NCI-H748 treated with DMSO at 0.1 percent for 48 hours (cell line): ENCODE data around the gene KPNA5.
"Not testable (repeated sequence)": the region's sequence is repeated elsewhere in the genome, so short reads cannot be mapped to it uniquely, and the experiment has no call there.

Source experiments
- DNase-seq: peaks from one replicate; lab custom pipeline; 2025; lab: John Stamatoyannopoulos, UW

The KPNA5 gene

GRCh38 chr6:116680880-116681672 is at the start of gene KPNA5:
Gene KPNA5 (plus strand): TSS chr6:116681211. CDS start chr6:116681335, 124 bp downstream.
- DNase-seq: peak; percentile 82

GRCh38 chr6:116631379-116631990 is 49.5 kb upstream of the KPNA5 start:
- peak; percentile 57 for DNase-seq

DNA sequence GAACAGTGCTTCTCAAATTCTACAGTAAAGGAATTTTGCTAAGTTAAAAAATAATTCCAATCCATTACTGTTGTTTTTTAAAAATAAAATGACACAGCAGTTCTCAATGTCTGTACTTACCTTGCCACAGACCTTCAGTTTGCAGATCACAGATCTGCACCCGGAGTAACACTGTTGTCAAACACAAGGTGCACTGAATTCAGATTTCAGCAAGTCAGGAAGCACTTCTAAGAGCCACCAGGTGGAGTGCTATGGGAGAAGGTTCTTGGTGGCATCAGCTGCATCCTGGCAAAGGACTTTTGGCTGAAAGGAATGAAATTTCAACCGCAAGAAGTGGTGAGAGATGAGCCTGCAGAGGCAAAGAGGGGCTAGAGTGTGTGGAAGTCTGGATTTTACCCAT is 47.3 kb upstream of the KPNA5 start:
- DNase-seq: no peak

GRCh38 chr6:116648156-116648555 is 32.9 kb upstream of the KPNA5 start:
- no peak for DNase-seq

DNA sequence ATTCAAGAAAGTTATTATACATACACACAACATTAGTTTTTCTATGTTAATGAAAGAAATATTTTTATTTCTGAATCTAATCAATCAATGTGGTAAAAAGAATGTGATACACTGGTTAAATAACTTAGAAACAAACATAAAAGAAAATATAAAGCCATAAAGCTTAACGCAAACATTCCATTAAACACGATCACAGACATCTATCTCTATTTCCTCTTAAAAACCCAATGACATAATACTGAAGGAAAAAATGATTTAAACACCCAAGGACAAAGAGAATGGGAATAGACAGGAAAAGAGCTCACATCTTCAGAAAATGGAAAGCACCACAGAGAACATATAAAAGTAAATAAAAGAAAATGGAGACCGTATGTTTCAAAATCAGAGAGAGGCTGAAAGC is 31.9 kb upstream of the KPNA5 start:
- DNase-seq: no peak

DNA sequence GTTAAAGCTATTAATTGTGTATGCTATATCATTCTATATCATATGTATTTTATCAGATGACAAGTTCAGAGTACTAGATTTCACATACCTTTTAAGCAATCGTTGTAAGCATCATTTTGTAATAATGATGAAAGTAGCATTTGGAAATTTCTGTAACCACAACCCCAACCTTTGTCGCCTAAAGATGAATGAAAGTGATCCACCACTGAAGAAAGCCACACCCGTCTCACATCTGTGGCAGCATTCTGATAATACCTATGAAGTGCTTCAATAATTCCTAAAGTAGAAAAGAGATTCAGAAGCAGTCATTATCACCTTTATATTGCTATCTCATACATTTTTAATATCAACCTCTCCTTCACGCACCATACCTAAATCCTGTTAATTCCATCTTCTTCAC is 29.1 kb upstream of the KPNA5 start:
- DNase-seq: no peak

DNA sequence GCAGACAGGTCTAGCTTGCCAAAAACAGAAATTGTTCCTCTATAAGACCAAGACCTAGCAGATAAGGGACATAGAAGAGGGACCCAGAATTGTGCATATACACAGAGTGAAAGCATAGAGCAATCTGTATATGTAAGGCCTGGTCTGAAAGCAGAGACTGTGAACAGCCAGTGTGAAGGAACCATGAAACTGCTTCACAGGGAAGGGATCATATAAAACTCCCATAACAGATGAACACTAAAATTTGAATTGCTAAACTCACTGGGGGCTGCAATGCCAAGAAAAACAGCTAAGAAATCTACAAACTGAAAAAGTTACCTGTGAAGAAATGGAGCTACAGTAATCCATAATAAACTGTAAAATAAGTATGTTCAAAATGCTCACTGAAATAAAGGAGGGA is 19.4 kb upstream of the KPNA5 start:
- DNase-seq: no peak

GRCh38 chr6:116662202-116662601 is 18.8 kb upstream of the KPNA5 start:
- DNase-seq: no peak

DNA sequence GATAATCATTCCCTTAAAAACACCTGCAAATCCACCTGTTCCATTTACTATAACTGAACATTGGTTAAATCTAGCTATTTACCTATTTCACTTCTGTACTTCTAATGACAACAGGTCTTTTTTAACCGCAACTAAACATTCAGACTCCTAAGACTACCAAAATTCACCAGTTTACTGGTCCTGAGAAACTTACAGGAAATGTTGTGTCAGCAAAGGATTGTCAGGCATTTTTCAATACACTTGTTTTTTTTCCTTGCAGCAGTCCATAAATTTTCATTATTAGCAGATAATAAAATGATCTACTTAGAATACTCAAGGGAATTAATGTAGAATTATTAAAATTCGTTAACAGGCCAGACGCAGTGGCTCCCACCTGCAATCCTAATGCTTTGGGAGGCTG is 17.7 kb upstream of the KPNA5 start:
- DNase-seq: no peak

- DNase-seq: not testable (repeated sequence)
Measured at GRCh38 chr6:116664169-116664568, 16.8 kb upstream of the KPNA5 start.

DNA sequence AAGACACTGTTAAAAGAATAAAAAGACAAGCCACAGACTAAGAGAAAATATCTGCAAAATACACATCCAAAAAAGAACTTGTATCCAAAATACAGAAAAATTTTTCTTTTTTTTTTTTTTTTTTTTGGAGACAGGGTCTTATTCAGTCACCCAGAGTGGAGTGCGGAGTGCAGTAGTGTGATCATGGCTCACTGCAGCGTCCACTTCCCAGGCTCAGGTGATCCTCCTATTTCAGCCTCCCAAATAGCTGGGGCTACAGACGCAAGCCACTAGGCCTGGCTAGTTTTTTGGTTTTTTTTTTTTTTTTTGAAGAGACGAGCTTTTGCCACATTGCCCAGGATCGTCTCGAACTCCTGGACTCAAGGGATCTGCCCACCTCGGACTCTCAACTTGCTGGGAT is 15.5 kb upstream of the KPNA5 start:
- no peak for DNase-seq

DNA sequence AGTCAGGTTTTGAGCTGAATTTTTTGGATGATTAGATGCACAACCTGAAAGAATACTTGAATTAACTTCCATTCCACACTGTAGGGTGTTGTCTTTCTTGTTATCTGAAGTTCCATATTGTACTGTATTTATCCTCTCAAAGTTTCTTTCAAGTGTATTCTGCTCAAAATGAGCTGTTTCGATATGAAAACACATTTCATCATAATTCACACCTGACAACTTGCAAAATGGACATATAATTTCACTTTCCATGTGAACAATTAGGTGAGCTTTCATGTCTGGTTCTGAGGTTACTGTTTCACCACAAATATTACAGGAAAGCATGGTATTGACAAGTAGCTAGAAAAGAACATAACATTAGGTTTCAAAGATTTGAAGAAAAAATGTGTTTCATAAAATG is 14.1 kb upstream of the KPNA5 start:
- no peak for DNase-seq

DNA sequence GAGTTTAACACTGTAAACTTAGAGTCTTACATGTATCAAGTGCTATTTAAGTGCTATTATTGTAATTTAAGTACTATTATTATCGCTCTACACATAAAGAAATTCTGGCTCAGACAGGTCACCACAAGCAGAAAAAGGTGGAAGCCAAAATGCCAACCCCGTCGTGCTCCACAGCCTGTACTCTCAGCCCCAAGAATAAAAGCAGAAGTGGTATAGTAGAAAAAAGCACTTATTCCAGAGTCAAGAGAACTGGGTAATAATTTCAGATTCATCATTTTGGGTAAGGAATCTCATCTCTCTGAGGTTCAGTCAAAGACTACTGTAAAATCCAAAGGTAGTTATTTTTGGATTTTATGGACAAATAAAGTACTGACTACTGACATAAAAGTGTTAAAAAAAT is 13.4 kb upstream of the KPNA5 start:
- DNase-seq: no peak

DNA sequence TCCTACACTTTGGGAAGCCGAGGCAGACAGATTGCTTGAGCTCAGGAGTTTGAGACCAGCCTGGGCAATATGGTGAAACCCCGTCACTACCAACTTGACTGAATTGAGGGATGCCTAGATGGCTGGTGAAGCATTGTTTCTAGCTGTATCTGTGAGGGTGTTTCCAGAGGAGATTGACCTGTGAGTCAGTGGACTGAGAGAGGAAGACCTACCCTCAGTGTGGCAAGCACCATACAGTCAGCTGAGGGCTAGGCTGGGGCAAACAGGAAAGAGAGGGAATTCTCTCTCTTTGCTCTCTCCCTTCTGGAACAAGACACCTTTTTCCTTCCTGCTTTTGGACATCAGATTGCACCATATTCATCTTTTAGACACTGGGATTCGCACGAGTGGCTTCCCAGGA is 8.7 kb upstream of the KPNA5 start:
- no peak for DNase-seq

GRCh38 chr6:116676021-116676420 is 5.0 kb upstream of the KPNA5 start:
- no peak for DNase-seq

- peak; percentile 25 for DNase-seq
Measured at GRCh38 chr6:116682334-116682712, 1.3 kb downstream of the KPNA5 start.

DNA sequence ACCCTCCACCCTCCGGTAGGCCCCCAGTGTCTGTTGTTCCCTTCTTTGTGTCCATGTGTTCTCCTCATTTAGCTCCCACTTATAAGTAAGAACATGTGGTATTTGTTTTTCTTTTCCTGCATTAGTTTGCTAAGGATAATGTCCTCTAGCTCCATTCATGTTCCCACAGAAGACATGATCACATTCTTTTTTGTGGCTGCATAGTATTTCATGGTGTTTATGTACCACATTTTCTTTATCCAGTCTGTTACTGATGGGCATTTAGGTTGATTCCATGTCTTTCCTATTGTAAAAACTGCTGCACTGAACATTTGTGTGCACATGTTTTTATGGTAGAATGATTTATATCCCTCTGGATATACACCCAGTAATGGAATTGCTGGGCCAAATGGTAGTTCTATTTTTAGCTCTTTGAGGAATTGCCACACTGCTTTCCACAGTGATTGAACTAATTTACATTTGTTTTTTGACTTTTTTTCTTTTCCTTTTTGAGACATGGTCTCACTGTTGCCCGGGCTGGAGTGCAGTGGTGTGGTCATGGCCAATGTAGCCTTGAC is 4.5 kb downstream of the KPNA5 start:
- no peak for DNase-seq

- DNase-seq: not testable (repeated sequence)
Measured at GRCh38 chr6:116686475-116687101, 5.6 kb downstream of the KPNA5 start.

DNA sequence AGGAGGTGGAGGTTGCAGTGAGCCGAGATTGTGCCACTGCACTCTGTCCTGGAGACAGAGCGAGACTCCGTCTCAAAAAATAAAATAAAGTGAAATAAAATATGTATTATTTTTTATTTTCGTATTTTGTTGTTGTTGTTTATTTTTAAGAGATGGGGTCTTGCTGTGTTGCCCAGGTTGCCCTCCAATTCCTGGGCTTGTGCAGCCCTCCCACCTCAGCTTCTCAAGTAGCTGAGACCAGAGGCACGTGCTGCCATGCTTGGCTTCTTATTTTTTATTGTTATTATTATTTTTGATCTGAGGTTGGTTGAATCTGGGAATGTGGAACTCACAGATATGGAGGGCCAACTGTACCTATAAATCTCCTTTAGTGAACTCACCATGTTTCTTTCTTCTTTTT is 10.1 kb downstream of the KPNA5 start:
- no peak for DNase-seq

GRCh38 chr6:116692873-116693272 is 11.9 kb downstream of the KPNA5 start:
- DNase-seq: not testable (repeated sequence)

- not testable (repeated sequence) for DNase-seq
Measured at GRCh38 chr6:116693275-116693674, 12.3 kb downstream of the KPNA5 start.

DNA sequence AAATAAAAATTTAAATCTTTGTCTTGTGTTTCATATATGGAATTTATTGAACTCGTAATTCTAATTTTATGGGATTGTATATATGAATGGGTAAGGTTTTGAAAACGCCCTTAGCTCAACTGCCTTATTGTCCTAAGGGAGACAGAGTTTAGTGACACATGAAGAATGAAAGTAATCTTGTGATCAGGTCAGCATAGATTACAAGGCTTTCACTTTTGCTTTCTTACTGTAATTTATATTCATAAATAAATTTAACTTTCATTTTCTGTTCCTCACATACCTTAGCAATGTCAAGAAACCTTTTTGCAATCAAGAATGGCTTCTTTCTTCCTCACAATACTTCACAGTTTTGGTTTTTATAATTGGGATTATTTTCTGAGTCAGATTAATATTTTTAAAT is 14.4 kb downstream of the KPNA5 start:
- no peak for DNase-seq

- DNase-seq: no peak
Measured at GRCh38 chr6:116697480-116697879, 16.5 kb downstream of the KPNA5 start.
